Measurements from ENCODE around the gene COG8.
"Not testable (repeated sequence)": the region's sequence is repeated elsewhere in the genome, so short reads cannot be mapped to it uniquely, and the experiment has no call there.

Gene COG8, protein sequence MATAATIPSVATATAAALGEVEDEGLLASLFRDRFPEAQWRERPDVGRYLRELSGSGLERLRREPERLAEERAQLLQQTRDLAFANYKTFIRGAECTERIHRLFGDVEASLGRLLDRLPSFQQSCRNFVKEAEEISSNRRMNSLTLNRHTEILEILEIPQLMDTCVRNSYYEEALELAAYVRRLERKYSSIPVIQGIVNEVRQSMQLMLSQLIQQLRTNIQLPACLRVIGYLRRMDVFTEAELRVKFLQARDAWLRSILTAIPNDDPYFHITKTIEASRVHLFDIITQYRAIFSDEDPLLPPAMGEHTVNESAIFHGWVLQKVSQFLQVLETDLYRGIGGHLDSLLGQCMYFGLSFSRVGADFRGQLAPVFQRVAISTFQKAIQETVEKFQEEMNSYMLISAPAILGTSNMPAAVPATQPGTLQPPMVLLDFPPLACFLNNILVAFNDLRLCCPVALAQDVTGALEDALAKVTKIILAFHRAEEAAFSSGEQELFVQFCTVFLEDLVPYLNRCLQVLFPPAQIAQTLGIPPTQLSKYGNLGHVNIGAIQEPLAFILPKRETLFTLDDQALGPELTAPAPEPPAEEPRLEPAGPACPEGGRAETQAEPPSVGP

DNA sequence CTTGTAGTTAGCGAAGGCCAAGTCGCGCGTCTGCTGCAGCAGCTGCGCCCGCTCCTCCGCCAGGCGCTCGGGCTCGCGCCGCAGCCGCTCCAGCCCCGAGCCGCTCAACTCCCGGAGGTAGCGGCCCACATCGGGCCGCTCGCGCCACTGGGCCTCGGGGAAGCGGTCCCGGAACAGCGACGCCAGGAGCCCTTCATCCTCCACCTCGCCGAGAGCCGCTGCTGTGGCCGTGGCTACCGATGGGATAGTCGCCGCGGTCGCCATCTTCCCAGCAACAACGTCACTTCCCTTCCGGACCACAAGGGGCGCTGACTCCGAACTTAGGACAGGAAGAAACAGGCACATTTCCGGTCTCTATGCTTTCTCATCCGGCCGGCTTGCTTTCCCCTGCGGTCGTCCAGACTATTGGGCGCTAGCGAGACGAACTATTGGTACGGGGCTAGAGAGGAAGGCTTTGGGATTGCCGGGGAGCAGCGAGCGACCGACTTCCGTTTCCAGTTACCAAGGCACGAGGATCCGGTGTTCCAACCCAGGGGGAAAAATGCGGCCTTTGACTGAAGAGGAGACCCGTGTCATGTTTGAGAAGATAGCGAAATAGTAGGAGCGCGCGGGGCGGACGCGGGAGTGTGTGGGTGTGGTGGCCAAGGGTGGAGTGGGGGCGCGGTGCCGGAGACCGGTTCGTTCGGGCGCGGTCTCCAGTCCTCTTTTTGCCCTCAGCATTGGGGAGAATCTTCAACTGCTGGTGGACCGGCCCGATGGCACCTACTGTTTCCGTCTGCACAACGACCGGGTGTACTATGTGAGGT lies at the start of gene COG8, which contains the start of gene NIP7:
Gene COG8 (minus strand): TSS at position 276 of the 806 bp plus-strand sequence. CDS start 12 bp downstream, at position 264.
Gene NIP7 (plus strand): TSS at position 484 of the 806 bp plus-strand sequence. CDS start 58 bp downstream, at position 542.
- peak; percentile 76 to 81 for DNase-seq (ENCODE audit: low read depth in 2 of 2, low spot score in 1 of 2)

DNA sequence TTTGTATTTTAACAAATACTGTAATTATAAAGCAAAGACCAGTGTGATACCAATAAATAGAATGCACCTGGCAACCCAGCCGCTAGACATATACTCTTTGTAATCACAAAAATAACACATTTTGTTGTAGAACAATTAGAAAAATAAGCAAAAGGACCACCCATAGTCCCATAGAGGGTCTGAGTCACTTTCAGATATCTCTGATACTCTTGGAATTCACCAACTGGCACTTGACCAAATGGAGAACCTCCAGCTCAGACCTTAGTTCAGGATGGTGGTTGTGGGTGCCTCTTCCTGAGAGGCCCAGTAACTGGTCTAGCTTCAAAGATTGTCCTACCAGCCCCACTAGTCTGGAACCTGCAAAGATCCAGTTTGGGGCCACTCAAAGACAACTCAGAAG lies 47.2 kb upstream of the COG8 start:
- no peak for DNase-seq (ENCODE audit: low read depth in 2 of 2, low spot score in 1 of 2)

DNA sequence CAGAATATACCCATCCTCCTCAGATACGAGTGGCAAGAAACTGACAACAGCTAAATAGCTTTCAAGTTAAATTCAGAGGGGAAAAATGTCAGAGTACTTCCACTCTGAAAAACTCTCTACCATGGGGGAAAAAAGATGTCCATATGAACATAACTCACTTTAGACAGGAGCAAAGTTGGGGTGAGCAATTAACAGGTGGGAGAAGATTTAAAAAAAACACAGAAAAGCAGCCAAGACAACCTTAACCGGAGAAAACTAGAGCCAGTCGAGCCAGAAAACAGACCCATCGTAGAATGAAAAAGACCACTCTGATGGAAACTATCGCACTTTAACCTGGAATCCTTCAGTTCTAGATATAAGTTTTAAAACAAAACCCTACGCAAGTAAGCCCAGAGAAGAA lies 45.6 kb upstream of the COG8 start:
- DNase-seq (ENCODE audit: low read depth in 2 of 2, low spot score in 1 of 2): no peak

DNA sequence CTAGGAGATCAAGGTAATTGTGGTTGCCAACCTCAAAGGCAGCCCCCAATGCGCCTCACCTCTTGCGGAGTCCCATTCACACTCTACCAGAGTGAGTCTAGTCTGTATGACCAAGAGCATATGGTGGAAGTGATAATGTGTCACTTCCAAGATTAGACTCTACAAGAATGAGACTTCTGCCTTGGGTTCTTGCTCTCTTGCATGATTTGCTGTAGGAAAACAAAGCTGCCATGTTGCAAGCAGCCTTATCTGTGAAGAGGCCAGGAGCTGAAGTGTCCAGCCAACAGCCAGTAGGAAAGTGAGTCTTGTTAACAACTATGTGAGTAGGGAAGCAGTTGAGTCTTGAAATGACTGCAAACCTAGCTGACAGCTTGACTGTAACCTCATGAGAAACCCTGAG lies 43.1 kb upstream of the COG8 start:
- DNase-seq (ENCODE audit: low read depth in 2 of 2, low spot score in 1 of 2): no peak

DNA sequence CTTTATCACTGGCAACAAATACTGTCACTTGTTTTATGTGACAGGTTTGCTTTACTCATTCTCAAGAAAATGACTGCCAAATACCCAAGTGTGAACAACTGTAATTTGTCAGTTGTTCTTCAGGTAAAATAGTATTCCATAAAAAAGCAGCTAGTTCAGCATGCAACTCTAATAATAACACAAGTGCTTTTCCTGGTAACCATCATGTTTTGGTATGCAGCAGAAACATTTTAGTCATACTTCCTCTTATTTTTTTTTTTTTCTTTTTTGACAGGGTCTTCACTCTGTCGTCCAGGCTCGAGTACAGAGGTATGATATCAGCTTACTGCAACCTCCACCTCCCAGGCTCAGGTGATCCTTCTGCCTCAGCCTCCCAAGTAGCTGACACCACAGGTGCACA lies 41.9 kb upstream of the COG8 start:
- no peak for DNase-seq (ENCODE audit: low read depth in 2 of 2, low spot score in 1 of 2)

DNA sequence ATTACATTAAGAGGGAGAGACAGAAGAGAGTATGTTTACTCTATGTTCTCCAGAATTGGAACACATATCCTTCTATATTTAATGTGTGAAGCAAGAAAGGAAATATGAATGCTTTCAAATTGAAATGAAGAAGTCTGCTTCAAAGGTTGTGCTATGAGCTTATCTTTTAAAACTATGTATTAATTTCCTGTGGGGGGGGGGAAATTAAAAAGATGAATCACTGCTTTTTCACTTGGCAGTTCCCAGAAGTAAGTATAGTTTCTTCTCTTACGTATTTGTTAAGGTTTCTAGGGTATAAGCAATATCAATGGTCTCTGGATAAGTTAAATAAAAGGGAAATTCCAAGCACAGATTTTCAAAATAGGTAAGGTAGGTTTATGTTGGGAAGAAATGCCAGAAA lies 39.4 kb upstream of the COG8 start:
- DNase-seq (ENCODE audit: low read depth in 2 of 2, low spot score in 1 of 2): no peak

DNA sequence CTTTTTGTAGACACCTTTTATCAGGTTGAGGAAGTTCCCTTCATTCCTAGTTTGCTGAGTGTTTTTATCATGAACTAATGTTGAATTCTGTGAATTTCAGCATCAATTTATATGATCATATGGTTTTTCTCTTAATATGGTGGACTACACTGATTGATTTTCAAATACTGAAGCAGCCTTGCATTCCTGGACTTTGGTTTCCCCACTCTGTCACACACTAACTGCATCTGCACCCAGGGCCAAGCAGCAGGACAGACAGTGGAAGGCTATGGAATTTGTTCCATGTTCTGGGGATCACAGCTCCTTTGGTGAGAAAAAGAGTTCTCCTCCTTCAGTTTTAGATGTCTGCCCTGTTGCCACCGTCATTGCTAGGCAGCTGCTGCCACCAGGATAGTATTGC lies 38.7 kb upstream of the COG8 start:
- DNase-seq (ENCODE audit: low read depth in 2 of 2, low spot score in 1 of 2): no peak

DNA sequence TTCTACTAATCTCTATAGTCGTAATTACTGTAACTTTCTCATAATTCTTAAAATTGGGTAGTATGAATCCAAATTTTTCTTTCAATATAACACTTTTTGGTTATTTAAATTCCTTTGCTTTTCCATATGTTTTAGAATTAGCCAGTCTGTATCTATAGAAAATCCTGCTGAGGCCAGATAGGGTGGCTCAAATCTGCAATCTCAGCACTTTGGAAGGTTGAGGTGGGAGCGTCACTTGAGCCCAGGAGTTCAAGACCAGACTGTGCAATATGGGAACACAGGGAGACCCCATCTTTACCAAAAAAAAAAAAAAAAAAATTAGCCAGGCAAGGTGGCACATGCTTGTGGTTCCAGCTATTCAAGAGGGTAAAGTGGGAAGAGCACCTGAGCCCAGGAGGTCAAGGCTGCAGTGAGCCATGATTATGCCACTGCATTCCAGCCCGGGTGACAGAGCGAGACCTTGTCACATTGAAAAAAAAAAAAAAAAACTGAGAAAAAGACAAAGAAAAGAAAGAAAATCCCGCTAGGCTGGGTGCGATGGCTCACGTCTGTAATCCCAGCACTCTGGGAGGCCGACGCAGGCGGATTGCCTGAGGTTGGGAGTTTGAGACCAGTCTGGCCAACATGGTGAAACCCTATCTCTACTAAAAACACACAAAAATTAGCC lies 37.2 kb upstream of the COG8 start:
- DNase-seq (ENCODE audit: low read depth in 2 of 2, low spot score in 1 of 2): no peak

DNA sequence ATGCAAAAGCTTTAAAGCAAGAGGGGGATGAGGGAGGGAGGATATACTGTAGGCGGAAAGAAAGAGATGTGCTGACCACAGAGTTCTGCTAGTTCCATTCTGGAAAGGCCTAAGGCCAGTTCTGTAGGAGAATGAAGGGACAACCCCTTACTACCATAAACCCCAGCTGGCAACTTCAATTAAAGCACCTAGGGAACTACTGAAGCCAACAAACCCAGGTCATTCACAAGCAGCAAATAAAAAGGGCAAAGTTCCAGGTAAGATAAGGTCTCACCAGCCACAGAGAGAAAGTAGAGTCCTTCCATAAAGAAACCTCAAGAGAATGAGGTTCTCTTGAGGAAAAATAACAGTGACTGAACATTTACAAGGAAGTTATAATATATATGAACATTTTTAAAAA lies 33.7 kb upstream of the COG8 start:
- DNase-seq (ENCODE audit: low read depth in 2 of 2, low spot score in 1 of 2): no peak

DNA sequence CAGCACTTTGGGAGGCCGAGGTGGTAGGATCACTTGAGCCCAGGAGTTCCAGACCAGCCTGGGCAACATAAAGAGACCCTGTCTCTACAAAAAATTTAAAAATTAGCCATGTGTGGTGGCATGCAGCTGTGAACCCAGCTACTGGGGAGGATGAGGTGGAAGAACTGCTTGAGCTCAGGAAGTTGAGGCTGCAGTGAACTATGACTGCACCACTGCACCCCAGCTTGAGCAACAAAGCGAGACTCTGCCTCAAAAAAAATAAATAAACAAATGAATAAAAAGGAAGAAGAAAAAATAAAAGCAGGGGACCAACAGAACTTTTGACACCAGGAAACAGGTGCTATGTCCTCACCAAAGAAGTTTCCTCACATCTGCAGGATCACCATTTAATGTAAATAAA lies 32.2 kb upstream of the COG8 start:
- no peak for DNase-seq (ENCODE audit: low read depth in 2 of 2, low spot score in 1 of 2)

DNA sequence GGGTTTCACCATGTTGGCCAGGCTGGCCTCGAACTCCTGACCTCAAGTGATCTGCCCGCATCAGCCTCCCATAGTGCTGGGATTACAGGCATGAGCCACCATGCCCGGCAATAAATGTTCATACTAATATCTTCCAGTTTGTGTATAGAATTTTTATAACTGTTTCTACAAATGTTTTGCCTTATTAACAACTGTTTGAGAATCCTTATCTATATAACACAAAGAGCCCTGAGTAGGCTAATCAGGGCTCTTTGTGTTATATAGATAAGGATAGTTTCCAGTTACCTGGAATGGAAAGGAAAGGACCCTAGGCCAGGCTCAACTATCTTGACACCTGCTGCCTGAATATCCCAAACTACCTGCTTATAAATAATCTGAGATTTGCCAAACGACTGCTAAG lies 29.5 kb upstream of the COG8 start:
- DNase-seq (ENCODE audit: low read depth in 2 of 2, low spot score in 1 of 2): no peak

DNA sequence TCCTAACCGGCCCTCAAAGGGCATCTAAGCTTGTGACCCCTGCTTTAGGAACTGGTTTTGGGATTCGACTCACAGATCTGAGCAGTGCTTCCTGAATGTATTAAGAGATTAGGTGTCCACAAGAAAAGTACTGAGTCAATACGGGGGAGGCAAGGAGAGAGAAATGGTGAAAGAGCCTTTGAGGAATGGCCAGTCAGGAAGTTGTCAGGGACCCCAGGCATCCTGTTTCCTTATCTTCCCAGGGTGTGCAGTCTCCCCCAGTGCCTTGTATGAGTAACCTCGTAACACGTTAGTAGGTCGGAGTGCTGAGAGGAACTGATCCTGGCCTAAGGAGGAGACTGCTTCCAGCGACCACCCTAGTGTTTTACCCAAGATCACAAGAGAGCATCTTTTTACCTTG lies 28.6 kb upstream of the COG8 start:
- DNase-seq (ENCODE audit: low read depth in 2 of 2, low spot score in 1 of 2): no peak

DNA sequence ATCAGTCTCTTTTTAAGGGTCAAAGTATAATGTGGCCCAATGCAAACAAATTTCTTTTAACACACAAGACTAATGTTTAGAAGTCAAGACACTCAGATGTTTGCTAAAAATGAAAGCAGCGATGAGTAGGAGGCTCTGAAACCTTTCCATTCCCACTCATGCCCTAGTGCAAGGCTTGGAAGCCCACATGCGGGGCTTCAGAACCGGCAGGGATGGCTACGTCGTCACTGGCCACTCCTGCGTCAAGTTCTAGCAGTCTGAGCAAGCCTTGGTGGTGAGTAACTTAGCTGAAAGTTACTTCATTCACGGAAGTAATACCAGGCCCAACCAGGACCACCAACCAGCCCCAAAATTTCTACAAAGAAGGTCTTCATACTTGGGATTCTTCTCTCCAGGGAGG lies 27.1 kb upstream of the COG8 start:
- DNase-seq (ENCODE audit: low read depth in 2 of 2, low spot score in 1 of 2): no peak

DNA sequence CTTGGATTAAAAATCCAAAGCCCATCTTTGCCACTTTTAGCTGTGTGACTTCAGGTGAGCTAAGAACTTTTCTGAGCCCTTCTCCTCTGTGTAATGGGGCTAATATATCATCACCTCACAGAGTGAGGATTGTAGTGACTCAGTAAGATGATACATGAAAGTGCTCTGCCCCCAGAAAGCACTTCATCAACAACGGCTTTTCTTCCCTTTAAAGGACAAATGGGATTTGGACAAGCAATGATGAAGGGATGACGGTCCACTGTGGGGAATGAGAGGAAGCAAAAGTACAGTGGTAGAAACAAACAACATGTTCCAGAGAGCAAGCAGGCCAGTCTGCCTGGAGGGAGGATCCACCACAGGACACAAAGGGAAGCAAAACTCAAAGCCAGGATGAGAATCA lies 26.5 kb upstream of the COG8 start:
- no peak for DNase-seq (ENCODE audit: low read depth in 2 of 2, low spot score in 1 of 2)

DNA sequence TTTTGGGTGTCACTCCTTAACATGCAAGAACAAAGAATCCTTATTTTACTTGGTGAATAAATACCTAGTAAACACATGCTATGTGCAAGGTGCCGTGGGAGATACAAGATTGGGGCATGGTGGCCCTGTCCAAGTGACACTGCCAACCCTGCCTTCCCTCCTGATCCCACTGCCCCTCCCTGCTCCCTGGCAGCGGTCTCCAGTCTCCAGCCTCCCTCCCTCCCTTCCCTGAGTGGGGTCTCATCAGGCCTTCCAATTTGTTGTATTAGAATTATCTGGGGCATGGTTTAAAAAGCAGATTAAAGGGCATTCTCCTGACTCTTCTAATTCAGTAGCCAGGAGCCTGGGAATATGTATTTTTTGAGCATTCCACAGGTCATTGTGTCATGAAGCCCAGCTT lies 24.7 kb upstream of the COG8 start:
- DNase-seq (ENCODE audit: low read depth in 2 of 2, low spot score in 1 of 2): no peak

DNA sequence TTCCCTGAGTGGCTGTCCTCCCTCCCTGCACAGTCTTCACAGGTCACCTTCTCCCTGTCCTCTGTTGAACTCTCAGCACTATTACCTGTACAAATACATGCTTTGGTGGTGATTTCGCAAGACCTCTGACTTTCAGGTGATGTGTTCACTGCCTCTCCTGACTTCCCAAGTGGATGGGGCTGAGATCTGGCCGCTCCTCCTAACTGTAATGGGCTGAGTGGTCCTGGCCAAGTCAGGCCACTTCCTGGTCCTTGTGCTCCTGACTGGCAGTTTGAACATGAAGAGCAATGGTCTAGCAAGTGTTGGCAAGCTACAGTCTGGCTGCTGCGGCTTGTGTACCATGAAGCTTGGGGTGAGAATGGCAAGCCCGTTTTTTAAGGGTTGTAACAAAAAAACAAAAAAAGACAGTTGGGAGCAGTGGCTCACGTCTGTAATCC lies 23.9 kb upstream of the COG8 start:
- DNase-seq (ENCODE audit: low read depth in 2 of 2, low spot score in 1 of 2): no peak

DNA sequence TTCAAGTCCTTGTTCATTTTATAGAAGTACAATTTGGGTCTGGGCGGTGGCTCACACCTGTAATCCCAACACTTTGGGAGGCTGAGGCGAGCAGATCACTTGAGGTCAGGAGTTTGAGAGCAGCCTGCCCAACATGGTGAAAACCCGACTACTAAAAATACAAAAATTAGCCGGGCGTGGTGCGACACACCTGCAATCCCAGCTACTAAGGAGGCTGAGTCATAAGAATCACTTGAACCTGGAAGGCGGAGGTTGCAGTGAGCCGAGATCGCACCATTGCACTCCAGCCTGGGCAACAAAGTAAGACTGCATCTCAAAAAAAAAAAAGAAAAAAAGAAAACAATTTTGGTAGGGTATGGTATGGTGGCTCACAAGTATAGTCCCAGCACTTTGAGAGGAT lies 20.7 kb upstream of the COG8 start:
- DNase-seq (ENCODE audit: low read depth in 2 of 2, low spot score in 1 of 2): not testable (repeated sequence)

DNA sequence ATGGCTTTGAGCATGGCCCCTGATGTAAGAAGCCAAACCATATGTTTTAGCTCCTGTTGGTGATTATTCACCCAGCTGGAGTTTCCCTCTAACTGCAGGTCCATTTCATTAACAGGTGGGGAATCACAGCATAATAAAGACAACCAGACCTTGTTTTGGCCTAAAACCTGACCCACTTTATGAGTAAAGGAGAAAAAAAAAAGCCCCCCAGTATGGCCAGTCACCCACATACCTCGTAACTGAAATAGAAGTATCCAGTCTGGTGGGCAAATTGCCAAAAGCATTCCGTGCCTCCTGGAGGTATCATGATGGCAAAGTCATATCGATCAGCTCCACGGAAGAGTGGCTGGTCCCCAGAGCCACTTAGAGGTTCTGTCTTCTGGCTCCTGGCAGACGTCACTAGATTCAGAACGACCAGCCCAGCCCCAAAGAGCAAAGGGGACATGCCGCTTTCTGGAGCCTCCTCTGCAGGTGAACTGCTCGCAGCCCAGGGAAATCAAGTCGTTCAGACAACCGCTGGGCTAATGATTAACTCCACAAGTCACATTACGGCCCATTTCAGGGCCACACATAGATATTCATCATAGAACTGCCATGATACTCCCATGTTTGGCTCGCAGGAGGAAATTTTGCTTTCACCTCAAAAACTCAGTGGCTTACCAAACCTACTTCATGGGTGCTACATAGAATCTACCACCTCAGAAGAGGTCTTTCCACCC lies 12.1 kb upstream of the COG8 start, which contains the start of gene TMED6:
Gene TMED6 (minus strand): TSS at position 478 of the 719 bp plus-strand sequence. CDS start 33 bp downstream, at position 445.
- DNase-seq (ENCODE audit: low read depth in 2 of 2, low spot score in 1 of 2): no peak

DNA sequence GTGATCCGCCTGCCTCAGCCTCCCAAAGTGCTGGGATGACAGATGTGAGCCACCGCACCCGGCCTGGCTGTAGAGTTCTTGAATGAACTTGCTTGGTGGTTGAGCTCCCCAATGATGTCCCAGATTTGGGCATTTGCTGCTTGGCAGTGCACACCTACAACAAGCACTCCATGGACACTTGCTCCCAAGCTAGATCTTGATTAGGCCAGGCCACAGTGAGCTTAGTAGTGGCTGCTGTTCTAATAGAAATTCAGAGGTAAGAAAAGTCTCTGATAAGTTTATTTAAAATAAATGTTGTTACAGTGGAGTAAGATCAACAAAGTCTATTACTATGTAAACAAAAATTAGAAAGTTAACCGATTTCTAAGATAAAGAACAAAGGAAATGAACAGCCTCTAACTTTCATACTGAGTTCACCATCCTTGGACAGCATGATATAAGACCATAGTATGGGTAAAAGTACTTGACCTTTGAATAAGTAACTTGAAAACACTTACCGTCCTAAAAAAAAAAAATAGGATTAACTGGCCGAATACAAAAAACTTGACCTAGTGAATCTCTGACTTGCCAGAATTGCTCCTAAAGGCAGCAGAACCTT lies 11.3 kb upstream of the COG8 start:
- DNase-seq (ENCODE audit: low read depth in 2 of 2, low spot score in 1 of 2): no peak

DNA sequence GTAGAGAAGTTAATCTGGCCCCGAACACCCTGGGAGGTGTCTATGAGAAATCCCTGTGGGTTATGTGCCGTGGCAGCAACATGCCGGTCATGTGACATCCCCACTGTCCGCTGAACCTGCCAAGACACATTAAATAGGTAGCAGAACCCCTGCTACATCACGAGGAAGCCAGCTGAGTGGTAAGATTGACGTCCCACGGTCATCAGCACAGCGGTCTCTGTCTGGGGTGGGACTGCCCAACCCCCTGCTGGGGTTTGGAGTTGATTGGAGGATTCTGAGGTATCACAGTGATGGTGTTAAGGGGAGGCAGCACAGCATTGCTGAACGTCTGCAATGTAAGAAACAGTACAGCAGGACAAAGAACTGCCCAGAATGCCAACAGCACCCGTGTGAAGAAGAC lies 10.2 kb upstream of the COG8 start:
- no peak for DNase-seq (ENCODE audit: low read depth in 2 of 2, low spot score in 1 of 2)
